ENCODE measurements around the gene LIPC. TPM values are rescaled to one million over a fixed set of nuclear protein-coding genes. Genes with fewer than 3 reads are reported as not detected.

Gene LIPC
- total and polyA plus RNA-seq, 9 of the 15 experiments (the other 6 are each of a cell fraction or from before 2014, with no cell fraction given) = 0.07 to 0.41 (median 0.11) TPM; not detected in 2

- TF ChIP-seq ZNF644 (tag; IDR thresholded peaks at IDR 0.05; ENCODE audit: low read depth) (0 out of 2 replicates have a peak, but pooled peaks have one; percentile 21), SNIP1 (IDR thresholded peaks at IDR 0.05; ENCODE audit: low read depth) (no peak), LEF1 (IDR thresholded peaks at IDR 0.05) (no peak), ILK (tag; IDR thresholded peaks at IDR 0.05; ENCODE audit: borderline replicate concordance, low read depth) (no peak), RBM25 (IDR thresholded peaks at IDR 0.05; ENCODE audit: low read depth, low read length, severe bottlenecking) (no peak), KLF16 (IDR thresholded peaks at IDR 0.05) (no peak), FOXJ2 (tag; IDR thresholded peaks at IDR 0.05) (0 out of 2 replicates have a peak, but pooled peaks have one; percentile 17), NR2C2 (CRISPR knock-in tag; IDR thresholded peaks at IDR 0.05) (no peak), NR2C2 (tag; IDR thresholded peaks at IDR 0.05) (peak; percentile 47; the same call in 1 of the 2 replicates), LARP7 (IDR thresholded peaks at IDR 0.05) (no peak), POLR2AphosphoS5 (IDR thresholded peaks at IDR 0.05; ENCODE audit: control insufficient read depth, insufficient read depth, low read depth, low read length) (no peak), CTBP1 (IDR thresholded peaks at IDR 0.05; ENCODE audit: borderline replicate concordance) (peak; percentile 49; the same call in 1 of the 2 replicates), ZNF384 (IDR thresholded peaks at IDR 0.05; ENCODE audit: low read depth, low read length) (peak; percentile 94), ATF4 (CRISPR knock-in tag; IDR thresholded peaks at IDR 0.05) (peak; percentile 48; the same call in 1 of the 2 replicates), CEBPB (tag; IDR thresholded peaks at IDR 0.05) (peak; percentile 85), ATF3 (IDR thresholded peaks at IDR 0.05) (peak; percentile 80), ATF3 (CRISPR knock-in tag; conservative IDR thresholded peaks at IDR 0.05) (no peak), U2AF1 (optimal IDR thresholded peaks at IDR 0.05; ENCODE audit: low read depth, low read length) (no peak), TSC22D4 (tag; IDR thresholded peaks at IDR 0.05) (no peak), ZBTB2 (IDR thresholded peaks at IDR 0.05) (no peak)
Measured at GRCh38 chr15:58409861-58410260, 21.9 kb upstream of the LIPC start (continued).
